Stimulated activated memory B cell treated with anti-CD40 and anti-IgM and Interleukin-4, amounts not matched to agents 10 μg/mL and 1 μg/mL and 100 μg/mL, for 72 hours (primary cell): ENCODE results near the gene MYOM1.
"Not testable (repeated sequence)": the region's sequence is repeated elsewhere in the genome, so short reads cannot be mapped to it uniquely, and the experiment has no call there.

ENCODE experiments used
- ATAC-seq: fragments of 150-1000 bp; cut with Tn5 transposase; 2 replicates; pipeline ENCODE4 v1.10.0; 2021
- H3K27ac Mint-ChIP-seq: one replicate; pipeline ENCODE4 v1.8.0; 2022; ENCODE audit warnings: mild to moderate bottlenecking, mixed read lengths
- H3K27me3 Mint-ChIP-seq: one replicate; pipeline ENCODE4 v1.8.0; 2022; ENCODE audit warnings: mixed read lengths
- H3K36me3 Mint-ChIP-seq: one replicate; pipeline ENCODE4 v1.8.0; 2022; ENCODE audit warnings: mixed read lengths
- H3K4me1 Mint-ChIP-seq: one replicate; pipeline ENCODE4 v1.8.0; 2022; ENCODE audit warnings: mixed read lengths
- H3K4me3 Mint-ChIP-seq: one replicate; pipeline ENCODE4 v1.8.0; 2022; ENCODE audit warnings: mild to moderate bottlenecking, moderate library complexity, mixed read lengths
- H3K9me3 Mint-ChIP-seq: one replicate; pipeline ENCODE4 v1.8.0; 2022; ENCODE audit warnings: mixed read lengths

MYOM1 gene

GRCh38 chr18:3067165-3067661 is 152.6 kb downstream of the MYOM1 start:
- Mint-ChIP-seq H3K27ac (no peak overlapping the region), H3K36me3 (no peaks in the 10 kb centered on the region), H3K4me1 (peaks cover 14% of the 10 kb centered on the region), H3K9me3 (no peaks in the 10 kb centered on the region), H3K4me3 (no peak overlapping the region), H3K27me3 (no peaks in the 10 kb centered on the region)
- ATAC-seq: no peak

GRCh38 chr18:3066341-3067110 is 153.2 kb downstream of the MYOM1 start:
- peaks cover 20% of the 10 kb centered on the region for H3K4me1 Mint-ChIP-seq
- H3K27me3 Mint-ChIP-seq: no peaks in the 10 kb centered on the region
- H3K27ac Mint-ChIP-seq: no peak overlapping the region
- no peak overlapping the region for H3K4me3 Mint-ChIP-seq
- ATAC-seq: no peak
- no peaks in the 10 kb centered on the region for H3K9me3 Mint-ChIP-seq
- no peaks in the 10 kb centered on the region for H3K36me3 Mint-ChIP-seq

- H3K4me3 Mint-ChIP-seq, ATAC-seq, H3K27ac Mint-ChIP-seq, H3K9me3 Mint-ChIP-seq, H3K27me3 Mint-ChIP-seq, H3K36me3 Mint-ChIP-seq: not testable (repeated sequence)
- H3K4me1 Mint-ChIP-seq: peaks cover 34% of the 10 kb centered on the region
Observed at GRCh38 chr18:3063766-3064165, 156.0 kb downstream of the MYOM1 start.

GRCh38 chr18:3062798-3063680 is 156.7 kb downstream of the MYOM1 start:
- peak; percentile 72 for ATAC-seq
- H3K36me3 Mint-ChIP-seq: no peaks in the 10 kb centered on the region
- no peaks in the 10 kb centered on the region for H3K9me3 Mint-ChIP-seq
- peaks cover 32% of the 10 kb centered on the region for H3K4me1 Mint-ChIP-seq
- H3K4me3 Mint-ChIP-seq: no peak overlapping the region
- no peaks in the 10 kb centered on the region for H3K27me3 Mint-ChIP-seq
- peak overlapping the region; percentile 3 for H3K27ac Mint-ChIP-seq

- H3K4me1 Mint-ChIP-seq: peaks cover 28% of the 10 kb centered on the region
- no peaks in the 10 kb centered on the region for H3K36me3 Mint-ChIP-seq
- no peak overlapping the region for H3K4me3 Mint-ChIP-seq
- peaks cover 3% of the 10 kb centered on the region for H3K27me3 Mint-ChIP-seq
- no peaks in the 10 kb centered on the region for H3K9me3 Mint-ChIP-seq
- H3K27ac Mint-ChIP-seq: peak overlapping the region; percentile 84
- ATAC-seq: peak; percentile 79
Observed at GRCh38 chr18:3061581-3062312, 158.0 kb downstream of the MYOM1 start.

- no peak for ATAC-seq
- Mint-ChIP-seq H3K36me3 (no peaks in the 10 kb centered on the region), H3K27me3 (peaks cover 9% of the 10 kb centered on the region), H3K9me3 (no peaks in the 10 kb centered on the region), H3K4me1 (peaks cover 28% of the 10 kb centered on the region), H3K4me3 (peak overlapping the region; percentile 21), H3K27ac (peak overlapping the region; percentile 84)
Observed at GRCh38 chr18:3060667-3061580, 158.8 kb downstream of the MYOM1 start.

GRCh38 chr18:3059272-3059671 is 160.5 kb downstream of the MYOM1 start:
- peaks cover 28% of the 10 kb centered on the region for H3K4me1 Mint-ChIP-seq
- peaks cover 14% of the 10 kb centered on the region for H3K27me3 Mint-ChIP-seq
- no peak for ATAC-seq
- no peak overlapping the region for H3K4me3 Mint-ChIP-seq
- H3K27ac Mint-ChIP-seq: no peak overlapping the region
- peaks cover 2% of the 10 kb centered on the region for H3K9me3 Mint-ChIP-seq
- H3K36me3 Mint-ChIP-seq: peaks cover 4% of the 10 kb centered on the region

- Mint-ChIP-seq H3K27ac (no peak overlapping the region), H3K27me3 (peaks cover 22% of the 10 kb centered on the region), H3K4me3 (no peak overlapping the region), H3K36me3 (peaks cover 6% of the 10 kb centered on the region), H3K9me3 (peaks cover 5% of the 10 kb centered on the region), H3K4me1 (peaks cover 28% of the 10 kb centered on the region)
- no peak for ATAC-seq
Observed at GRCh38 chr18:3058328-3059191, 161.2 kb downstream of the MYOM1 start.

- H3K36me3 Mint-ChIP-seq: peaks cover 6% of the 10 kb centered on the region
- peaks cover 10% of the 10 kb centered on the region for H3K9me3 Mint-ChIP-seq
- no peak for ATAC-seq
- H3K4me1 Mint-ChIP-seq: peaks cover 21% of the 10 kb centered on the region
- no peak overlapping the region for H3K4me3 Mint-ChIP-seq
- H3K27ac Mint-ChIP-seq: no peak overlapping the region
- peaks cover 28% of the 10 kb centered on the region for H3K27me3 Mint-ChIP-seq
Observed at GRCh38 chr18:3057526-3057925, 162.2 kb downstream of the MYOM1 start.

GRCh38 chr18:3056311-3056710 is 163.5 kb downstream of the MYOM1 start:
- H3K9me3 Mint-ChIP-seq: peaks cover 10% of the 10 kb centered on the region
- H3K27me3 Mint-ChIP-seq: peaks cover 28% of the 10 kb centered on the region
- peaks cover 12% of the 10 kb centered on the region for H3K4me1 Mint-ChIP-seq
- ATAC-seq: no peak
- peaks cover 6% of the 10 kb centered on the region for H3K36me3 Mint-ChIP-seq
- H3K4me3 Mint-ChIP-seq: no peak overlapping the region
- H3K27ac Mint-ChIP-seq: no peak overlapping the region

- Mint-ChIP-seq H3K4me1 (peaks cover 7% of the 10 kb centered on the region), H3K4me3 (no peak overlapping the region), H3K9me3 (peaks cover 10% of the 10 kb centered on the region), H3K27ac (no peak overlapping the region), H3K27me3 (peaks cover 28% of the 10 kb centered on the region), H3K36me3 (peaks cover 6% of the 10 kb centered on the region)
- no peak for ATAC-seq
Observed at GRCh38 chr18:3055816-3056215, 164.0 kb downstream of the MYOM1 start.

GRCh38 chr18:3055186-3055728 is 164.5 kb downstream of the MYOM1 start:
- no peak overlapping the region for H3K27ac Mint-ChIP-seq
- H3K4me3 Mint-ChIP-seq: no peak overlapping the region
- peaks cover 10% of the 10 kb centered on the region for H3K9me3 Mint-ChIP-seq
- peaks cover 6% of the 10 kb centered on the region for H3K36me3 Mint-ChIP-seq
- peaks cover 28% of the 10 kb centered on the region for H3K27me3 Mint-ChIP-seq
- H3K4me1 Mint-ChIP-seq: peaks cover 2% of the 10 kb centered on the region
- no peak for ATAC-seq

GRCh38 chr18:3054780-3055179 is 165.0 kb downstream of the MYOM1 start:
- H3K27ac Mint-ChIP-seq: no peak overlapping the region
- ATAC-seq: no peak
- H3K4me3 Mint-ChIP-seq: no peak overlapping the region
- peaks cover 10% of the 10 kb centered on the region for H3K9me3 Mint-ChIP-seq
- peaks cover 6% of the 10 kb centered on the region for H3K36me3 Mint-ChIP-seq
- peaks cover 28% of the 10 kb centered on the region for H3K27me3 Mint-ChIP-seq
- H3K4me1 Mint-ChIP-seq: no peaks in the 10 kb centered on the region
